H1 (cell line): ENCODE results near the gene BRD2. TPM values are rescaled to one million over a fixed set of nuclear protein-coding genes. Genes with fewer than 3 reads are reported as not detected.

Source experiments
- CTCF ChIA-PET: fragments of 300-600 bp; sonication (Branson Sonifier 250); formaldehyde crosslinking; loops from one replicate; lab custom pipeline; 2021; ENCODE audit not compliant: partially characterized antibody; lab: Charles Lee
- POLR2A ChIA-PET: fragments of 300-600 bp; sonication (Branson Sonifier 250); formaldehyde crosslinking; loops from one replicate; lab custom pipeline; 2021; ENCODE audit warnings: inconsistent platforms; ENCODE audit not compliant: partially characterized antibody; lab: Charles Lee
- DNase-seq, 2 experiments: peaks; one replicate each; pipeline versions ENCODE4 v3.0.0 to v3.0.0-alpha.2; 2010 to 2022; ENCODE audit warnings: low spot score in 2 of 2, low read depth in 1 of 2, mixed read lengths in 1 of 2
- FAIRE-seq: peaks from 2 replicates; lab custom pipeline; 2011; peaks lifted over from hg19 to GRCh38; lab: Jason Lieb, UNC
- H2AFZ ChIP-seq: 2 replicates; pipeline ENCODE4 v1.8.1; 2012; ENCODE audit warnings: low read length, inconsistent platforms
- H2AK5ac ChIP-seq: 2 replicates; pipeline ENCODE4 v1.6.1; 2013; ENCODE audit warnings: low read depth, low read length
- H2BK120ac ChIP-seq: replicated peaks from 2 replicates; pipeline ENCODE3; 2013; ENCODE audit warnings: low read depth, low read length, inconsistent platforms
- H2BK12ac ChIP-seq: 2 replicates; pipeline ENCODE4 v1.6.1; 2013; ENCODE audit warnings: low read depth, low read length
- H2BK15ac ChIP-seq: 2 replicates; pipeline ENCODE4 v1.6.1; 2013; ENCODE audit warnings: low read length
- H2BK20ac ChIP-seq: 2 replicates; pipeline ENCODE4 v1.6.1; 2013; ENCODE audit warnings: low read length
- H2BK5ac ChIP-seq: 2 replicates; pipeline ENCODE4 v1.6.1; 2013; ENCODE audit warnings: low read depth, low read length
- H3K14ac ChIP-seq: 2 replicates; pipeline ENCODE4 v1.6.1; 2013; ENCODE audit warnings: inconsistent platforms; ENCODE audit not compliant: insufficient read length
- H3K18ac ChIP-seq: 2 replicates; pipeline ENCODE4 v1.6.1; 2013; ENCODE audit warnings: low read length; ENCODE audit errors: extremely low read depth
- H3K23ac ChIP-seq: 2 replicates; pipeline ENCODE4 v1.6.1; 2013; ENCODE audit warnings: inconsistent platforms; ENCODE audit not compliant: insufficient read length
- H3K23me2 ChIP-seq: 2 replicates; pipeline ENCODE4 v1.6.1; 2013; ENCODE audit warnings: low read depth, low read length
- H3K27ac ChIP-seq: 2 replicates; pipeline ENCODE4 v1.6.1; 2011; ENCODE audit warnings: low read depth, low read length, inconsistent platforms
- H3K27me3 ChIP-seq, 4 experiments: replicated peaks in 1 of 4; 1 replicate in 1 of 4; 2 replicates in 3 of 4; pipeline versions ENCODE4 v1.6.1 to v1.8.1; 2011 to 2013; ENCODE audit warnings: low read length in 3 of 4, mild to moderate bottlenecking in 3 of 4, inconsistent platforms in 2 of 4, mixed read lengths in 2 of 4, moderate library complexity in 1 of 4; ENCODE audit not compliant: control insufficient read depth in 3 of 4, insufficient read depth in 3 of 4; ENCODE audit errors: extremely low read depth in 1 of 4
- H3K36me3 ChIP-seq, 4 experiments: 2 replicates each; pipeline versions ENCODE4 v1.6.1 to v1.8.1; 2011 to 2013; ENCODE audit warnings: mild to moderate bottlenecking in 4 of 4, low read length in 3 of 4, moderate library complexity in 2 of 4, control low read depth in 1 of 4, inconsistent platforms in 1 of 4; ENCODE audit not compliant: insufficient read depth in 4 of 4, control insufficient read depth in 2 of 4
- H3K4ac ChIP-seq: replicated peaks from 2 replicates; pipeline ENCODE3; 2013; ENCODE audit warnings: low read length, low read depth, mixed read lengths, inconsistent platforms; ENCODE audit not compliant: insufficient read length
- H3K4me1 ChIP-seq, 4 experiments: replicated peaks in 1 of 4; 1 replicate in 1 of 4; 2 replicates in 3 of 4; pipeline versions ENCODE4 v1.6.1 to v1.8.1; 2011 to 2013; ENCODE audit warnings: low read length in 3 of 4, inconsistent platforms in 2 of 4, mixed read lengths in 1 of 4; ENCODE audit not compliant: insufficient read depth in 4 of 4, control insufficient read depth in 3 of 4
- H3K4me2 ChIP-seq, 2 experiments: 2 replicates each; pipeline versions ENCODE4 v1.6.1 to v1.8.1; 2011 to 2013; ENCODE audit warnings: low read depth in 2 of 2, low read length in 2 of 2, control low read depth in 1 of 2, inconsistent platforms in 1 of 2, mild to moderate bottlenecking in 1 of 2; ENCODE audit not compliant: insufficient read depth in 1 of 2
- H3K4me3 ChIP-seq, 4 experiments: fragments of 200-600, 300-600 bp in 1 of 4; sonication (generic), shearing (Covaris generic), sonication (Bioruptor Twin) in 1 of 4; 2 replicates each; pipeline versions ENCODE4 v1.5.1 to v1.8.1; 2011 to 2016; ENCODE audit warnings: low read length in 4 of 4, low read depth in 3 of 4, control low read depth in 2 of 4, inconsistent platforms in 2 of 4, mild to moderate bottlenecking in 2 of 4, mixed read lengths in 1 of 4, moderate library complexity in 1 of 4; ENCODE audit not compliant: insufficient read depth in 2 of 4; ENCODE audit errors: extremely low read depth in 1 of 4
- H3K56ac ChIP-seq: replicated peaks from 2 replicates; pipeline ENCODE3; 2013; ENCODE audit warnings: low read depth, mild to moderate bottlenecking, mixed read lengths, low read length, inconsistent platforms; ENCODE audit not compliant: insufficient read length
- H3K79me1 ChIP-seq: 2 replicates; pipeline ENCODE4 v1.6.1; 2013; ENCODE audit warnings: low read depth, low read length, control low read depth
- H3K79me2 ChIP-seq, 2 experiments: 2 replicates each; pipeline versions ENCODE4 v1.6.1 to v1.8.1; 2012 to 2013; ENCODE audit warnings: low read length in 2 of 2, mild to moderate bottlenecking in 2 of 2, inconsistent platforms in 1 of 2; ENCODE audit not compliant: insufficient read depth in 2 of 2, control insufficient read depth in 1 of 2
- H3K9ac ChIP-seq, 4 experiments: replicated peaks in 1 of 4; 1 replicate in 1 of 4; 2 replicates in 3 of 4; pipeline versions ENCODE4 v1.6.1 to v1.8.1; 2011 to 2013; ENCODE audit warnings: low read depth in 3 of 4, low read length in 3 of 4, control low read depth in 2 of 4, mild to moderate bottlenecking in 2 of 4, moderate library complexity in 2 of 4, inconsistent platforms in 1 of 4; ENCODE audit errors: extremely low read depth in 1 of 4
- H3K9me3 ChIP-seq, 2 experiments: 2 replicates each; pipeline versions ENCODE4 v1.6.1 to v1.8.1; 2012 to 2013; ENCODE audit warnings: mild to moderate bottlenecking in 2 of 2, moderate library complexity in 2 of 2, control low read depth in 1 of 2, inconsistent platforms in 1 of 2, low read depth in 1 of 2, low read length in 1 of 2, mixed read lengths in 1 of 2; ENCODE audit not compliant: insufficient read depth in 2 of 2
- H4K20me1 ChIP-seq, 2 experiments: replicated peaks in 1 of 2; 2 replicates each; pipeline versions ENCODE3 to v1.8.1; 2011 to 2013; ENCODE audit warnings: inconsistent platforms in 2 of 2, low read length in 2 of 2, mild to moderate bottlenecking in 1 of 2; ENCODE audit not compliant: insufficient read depth in 2 of 2, control insufficient read depth in 1 of 2
- H4K5ac ChIP-seq: 2 replicates; pipeline ENCODE4 v1.6.1; 2013; ENCODE audit warnings: low read length, low read depth, mixed read lengths, inconsistent platforms; ENCODE audit not compliant: insufficient read length
- H4K8ac ChIP-seq: 2 replicates; pipeline ENCODE4 v1.8.0; 2013; ENCODE audit warnings: mild to moderate bottlenecking, moderate library complexity, low read length, inconsistent platforms; ENCODE audit not compliant: insufficient read depth; ENCODE audit errors: extremely low read depth
- H4K91ac ChIP-seq: replicated peaks from 2 replicates; pipeline ENCODE3; 2013; ENCODE audit warnings: low read length, mixed read lengths, inconsistent platforms; ENCODE audit not compliant: insufficient read length
- CHD2 ChIP-seq: IDR thresholded peaks from 2 replicates; pipeline ENCODE4 v1.6.1; 2012; ENCODE audit warnings: low read length, improper control_type of control experiment
- CTCF ChIP-seq, 3 experiments: IDR thresholded peaks; 1 replicate in 2 of 3; 2 replicates in 1 of 3; pipeline versions ENCODE4 v1.5.1 to v1.6.1; 2011; ENCODE audit warnings: low read length in 3 of 3, mild to moderate bottlenecking in 3 of 3, inconsistent platforms in 2 of 3, low read depth in 1 of 3, moderate library complexity in 1 of 3; ENCODE audit not compliant: insufficient read depth in 1 of 3; ENCODE audit errors: control extremely low read depth in 1 of 3
- FOSL1 ChIP-seq: IDR thresholded peaks from 2 replicates; pipeline ENCODE4 v1.6.1; 2011; ENCODE audit warnings: mild to moderate bottlenecking, low read depth, low read length, moderate library complexity; ENCODE audit not compliant: insufficient read depth
- GABPA ChIP-seq: IDR thresholded peaks from 2 replicates; pipeline ENCODE4 v1.6.1; 2011; ENCODE audit warnings: mild to moderate bottlenecking, low read length, moderate library complexity, borderline replicate concordance; ENCODE audit not compliant: insufficient read depth
- GTF2F1 ChIP-seq: IDR thresholded peaks from 2 replicates; pipeline ENCODE4 v1.6.1; 2012; ENCODE audit warnings: low read depth, low read length, improper control_type of control experiment, borderline replicate concordance
- HDAC2 ChIP-seq, 2 experiments: fragments of 300-600 bp in 1 of 2; sonication (generic) in 1 of 2; IDR thresholded peaks; 2 replicates each; pipeline ENCODE4 v1.6.1; 2011 to 2012; ENCODE audit warnings: low read depth in 2 of 2, low read length in 2 of 2, mild to moderate bottlenecking in 2 of 2, moderate library complexity in 2 of 2, borderline replicate concordance in 1 of 2, inconsistent platforms in 1 of 2
- PHF8 ChIP-seq: fragments of 200-600 bp; sonication (generic); conservative IDR thresholded peaks from 2 replicates; pipeline ENCODE4 v1.7.1; 2012; ENCODE audit warnings: low read depth, mild to moderate bottlenecking, inconsistent platforms, low read length, moderate library complexity
- RFX5 ChIP-seq: IDR thresholded peaks from 2 replicates; pipeline ENCODE4 v1.6.1; 2011; ENCODE audit warnings: low read depth, low read length, improper control_type of control experiment, borderline replicate concordance
- TAF1 ChIP-seq: IDR thresholded peaks from 2 replicates; pipeline ENCODE4 v1.6.1; 2011; ENCODE audit warnings: mild to moderate bottlenecking, low read depth, low read length
- YY1 ChIP-seq: IDR thresholded peaks from 2 replicates; pipeline ENCODE4 v1.6.1; 2011; ENCODE audit warnings: low read depth, mild to moderate bottlenecking, low read length
- WGBS, 2 experiments: shearing (Covaris generic) in 1 of 2; methylation state at CpG; one replicate each; pipeline versions ENCODE4 v1.1.6 to v1.1.7; 2013 to 2015; ENCODE audit warnings: low lambda C conversion rate in 2 of 2, mixed read lengths in 2 of 2, inconsistent platforms in 1 of 2, low coverage in 1 of 2, missing lambda C conversion rate in 1 of 2; ENCODE audit not compliant: insufficient replicate concordance in 2 of 2, insufficient coverage in 1 of 2, insufficient read length in 1 of 2; ENCODE audit errors: extremely low coverage in 1 of 2, missing lambda C conversion rate in 1 of 2; 5-methylcytosine and 5-hydroxymethylcytosine counted together
- polyA plus RNA-seq, 7 experiments: library from polyadenylated mRNA; depleted of rRNA in 3 of 7; stranded (reverse) in 5 of 7; unstranded in 2 of 7; fragments of >200 nt in 5 of 7; fragments of 200-250 nt in 2 of 7; gene quantifications; 1 replicate in 5 of 7; 2 replicates in 1 of 7; 4 replicates in 1 of 7; pipeline versions ENCODE4 v1.2.1 to v1.2.3, GENCODE V29; 2011 to 2013; ENCODE audit warnings: missing spikeins in 2 of 7, mixed read lengths in 2 of 7
- total RNA-seq: library from RNA; stranded (reverse); fragmentation: NEBNext Ultra II Directional; extraction: Animal tissue kit (Norgen Biotek cat#: 25700); gene quantifications from 2 replicates; pipeline ENCODE4 v1.2.1, GENCODE V29; 2021

BRD2 gene
- total and polyA plus RNA-seq, 2 of the 8 experiments (the other 6 are each of a cell fraction or from before 2014, with no cell fraction given), result 132 to 185 TPM

GRCh38 chr6:33000055-33000454 lies 31.7 kb downstream of the BRD2 start:
- DNase-seq (peak in 1 of 2 experiments; percentile 41), FAIRE-seq (peak; percentile 99)
- H4K20me1 ChIP-seq, result no peaks in the 10 kb centered on the region
- ChIA-PET CTCF (interaction anchor here (0.7 to 5.2 kb wide), 42 partner anchors 10 to 248 kb away, joined by 3 to 45 read pairs (median 5); partner anchors contain the start of genes HLA-DOA, HLA-DPA1 and HSD17B8), POLR2A (interaction anchor here (0.7 to 2.0 kb wide), 8 partner anchors 10 to 84 kb away, joined by 3 to 6 read pairs (median 4); no protein-coding TSS in a partner anchor)
- peaks cover 0 to 2% (median 0%) of the 10 kb centered on the region in 4 experiments; a peak in 2 of 7 replicates for H3K27me3 ChIP-seq
- no peaks in the 10 kb centered on the region for H3K9me3 ChIP-seq
- no peak overlapping the region; a peak in 1 of 4 replicates for H3K4me2 ChIP-seq
- H3K4me1 ChIP-seq, result no peaks in the 10 kb centered on the region
- no peak overlapping the region for H2BK15ac ChIP-seq
- no peak overlapping the region for H3K9ac ChIP-seq
- no peak overlapping the region for H3K23ac ChIP-seq
- no peaks in the 10 kb centered on the region for H3K79me1 ChIP-seq
- H3K14ac ChIP-seq, result no peak overlapping the region
- H3K27ac ChIP-seq, result no peak overlapping the region
- no peak overlapping the region for H3K56ac ChIP-seq
- H2AK5ac ChIP-seq, result no peak overlapping the region
- peak overlapping the region; percentile 40; the same call in 1 of the 2 replicates for H3K18ac ChIP-seq
- 43% methylated on average over 8 of the region's 8 CpGs; no CpG with 5 or more reads in 1 of the 2 experiments for whole genome bisulfite sequencing, 2 experiments
- no peak overlapping the region for H2BK120ac ChIP-seq
- H3K4ac ChIP-seq, result no peak overlapping the region
- no peaks in the 10 kb centered on the region for H3K23me2 ChIP-seq
- H2BK12ac ChIP-seq, result no peak overlapping the region
- H3K36me3 ChIP-seq, result no peaks in the 10 kb centered on the region
- no peak overlapping the region for H4K91ac ChIP-seq
- no peak overlapping the region for H3K4me3 ChIP-seq
- H4K5ac ChIP-seq, result no peak overlapping the region
- H4K8ac ChIP-seq, result no peak overlapping the region
- H2AFZ ChIP-seq, result no peak overlapping the region
- no peak overlapping the region for H2BK20ac ChIP-seq
- no peak overlapping the region for H2BK5ac ChIP-seq
- H3K79me2 ChIP-seq, result no peaks in the 10 kb centered on the region
- TF ChIP-seq GTF2F1, result no peak
- TF ChIP-seq PHF8, result no peak
- TF ChIP-seq TAF1, result no peak
- no peak for TF ChIP-seq FOSL1
- TF ChIP-seq CTCF (IDR thresholded peaks at IDR 0.05; ENCODE audit: control extremely low read depth in 1 of 3, insufficient read depth in 1 of 3, low read depth in 1 of 3, low read length in 3 of 3), result peak; percentile 46 to 93 (median 91)
- TF ChIP-seq RFX5, result peak; percentile 56; the same call in 1 of the 2 replicates
- no peak for TF ChIP-seq CHD2
- 0 out of 2 replicates have a peak, but pooled peaks have one; percentile 27 for TF ChIP-seq YY1
- TF ChIP-seq HDAC2 (IDR thresholded peaks at IDR 0.05; ENCODE audit: borderline replicate concordance in 1 of 2, low read depth in 2 of 2, low read length in 2 of 2), result no peak
- no peak for TF ChIP-seq GABPA
